Ishikawa (cell line): ENCODE results near the gene CIC.

ENCODE experiments used
- CEBPB ChIP-seq: IDR thresholded peaks from 2 replicates; pipeline ENCODE4 v1.6.1; 2012
- CREB1 ChIP-seq: IDR thresholded peaks from 2 replicates; pipeline ENCODE4 v1.6.1; 2012; ENCODE audit warnings: low read depth
- EP300 ChIP-seq: IDR thresholded peaks from 2 replicates; pipeline ENCODE4 v1.6.1; 2012; ENCODE audit warnings: borderline replicate concordance
- FOXM1 ChIP-seq: IDR thresholded peaks from 2 replicates; pipeline ENCODE4 v1.6.1; 2012; ENCODE audit warnings: low read depth, borderline replicate concordance
- TAF1 ChIP-seq: IDR thresholded peaks from 2 replicates; pipeline ENCODE4 v1.6.1; 2012; ENCODE audit warnings: low read depth, mild to moderate bottlenecking
- TCF12 ChIP-seq: IDR thresholded peaks from 2 replicates; pipeline ENCODE4 v1.6.1; 2012; ENCODE audit warnings: low read depth
- TEAD4 ChIP-seq: IDR thresholded peaks from 2 replicates; pipeline ENCODE4 v1.6.1; 2012
- YY1 ChIP-seq: IDR thresholded peaks from 2 replicates; pipeline ENCODE4 v1.6.1; 2012; ENCODE audit warnings: low read depth
- ZBTB7A ChIP-seq: IDR thresholded peaks from 2 replicates; pipeline ENCODE4 v1.6.1; 2012; ENCODE audit warnings: low read depth
- TF ChIP-seq, protein P1 (sequence below): IDR thresholded peaks from 2 replicates; pipeline ENCODE4 v1.6.1; 2012
- TF ChIP-seq, protein P2 (sequence below): IDR thresholded peaks from 2 replicates; pipeline ENCODE4 v1.6.1; 2012; ENCODE audit warnings: low read depth, mild to moderate bottlenecking

DNA sequence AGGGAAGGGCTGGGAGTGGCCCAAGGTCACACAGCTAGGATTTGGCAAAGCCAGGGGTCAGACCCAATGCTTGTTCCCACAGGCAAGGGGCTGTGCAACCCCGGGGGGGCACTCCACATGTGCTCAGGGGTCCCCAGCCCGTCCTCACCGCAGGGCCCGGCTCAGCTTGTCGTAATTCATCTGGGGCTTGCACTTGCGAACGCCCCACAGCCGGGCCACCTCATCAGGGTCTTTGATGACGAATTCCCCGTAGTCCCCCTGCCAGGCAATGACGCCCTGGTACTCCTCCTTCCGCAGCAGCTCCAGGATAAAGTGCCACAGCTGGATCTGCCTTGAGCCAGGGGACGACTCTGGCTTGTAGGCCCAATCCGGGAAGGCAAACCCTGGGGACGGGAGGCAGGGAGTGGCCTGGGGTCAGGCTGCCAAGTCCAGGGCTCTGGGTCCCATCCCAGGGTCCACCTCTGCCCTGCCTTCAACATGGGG is 18.8 kb upstream of the CIC start:
- no peak for TF ChIP-seq YY1
- no peak for TF ChIP-seq CEBPB
- no peak for TF ChIP-seq TEAD4
- TF ChIP-seq TCF12, result no peak
- TF ChIP-seq TAF1, result no peak
- no peak for TF ChIP-seq CREB1
- no peak for TF ChIP-seq EP300
- no peak for TF ChIP-seq ZBTB7A
- TF ChIP-seq, protein P1, sequence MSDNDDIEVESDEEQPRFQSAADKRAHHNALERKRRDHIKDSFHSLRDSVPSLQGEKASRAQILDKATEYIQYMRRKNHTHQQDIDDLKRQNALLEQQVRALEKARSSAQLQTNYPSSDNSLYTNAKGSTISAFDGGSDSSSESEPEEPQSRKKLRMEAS, result no peak
- TF ChIP-seq, protein P2, sequence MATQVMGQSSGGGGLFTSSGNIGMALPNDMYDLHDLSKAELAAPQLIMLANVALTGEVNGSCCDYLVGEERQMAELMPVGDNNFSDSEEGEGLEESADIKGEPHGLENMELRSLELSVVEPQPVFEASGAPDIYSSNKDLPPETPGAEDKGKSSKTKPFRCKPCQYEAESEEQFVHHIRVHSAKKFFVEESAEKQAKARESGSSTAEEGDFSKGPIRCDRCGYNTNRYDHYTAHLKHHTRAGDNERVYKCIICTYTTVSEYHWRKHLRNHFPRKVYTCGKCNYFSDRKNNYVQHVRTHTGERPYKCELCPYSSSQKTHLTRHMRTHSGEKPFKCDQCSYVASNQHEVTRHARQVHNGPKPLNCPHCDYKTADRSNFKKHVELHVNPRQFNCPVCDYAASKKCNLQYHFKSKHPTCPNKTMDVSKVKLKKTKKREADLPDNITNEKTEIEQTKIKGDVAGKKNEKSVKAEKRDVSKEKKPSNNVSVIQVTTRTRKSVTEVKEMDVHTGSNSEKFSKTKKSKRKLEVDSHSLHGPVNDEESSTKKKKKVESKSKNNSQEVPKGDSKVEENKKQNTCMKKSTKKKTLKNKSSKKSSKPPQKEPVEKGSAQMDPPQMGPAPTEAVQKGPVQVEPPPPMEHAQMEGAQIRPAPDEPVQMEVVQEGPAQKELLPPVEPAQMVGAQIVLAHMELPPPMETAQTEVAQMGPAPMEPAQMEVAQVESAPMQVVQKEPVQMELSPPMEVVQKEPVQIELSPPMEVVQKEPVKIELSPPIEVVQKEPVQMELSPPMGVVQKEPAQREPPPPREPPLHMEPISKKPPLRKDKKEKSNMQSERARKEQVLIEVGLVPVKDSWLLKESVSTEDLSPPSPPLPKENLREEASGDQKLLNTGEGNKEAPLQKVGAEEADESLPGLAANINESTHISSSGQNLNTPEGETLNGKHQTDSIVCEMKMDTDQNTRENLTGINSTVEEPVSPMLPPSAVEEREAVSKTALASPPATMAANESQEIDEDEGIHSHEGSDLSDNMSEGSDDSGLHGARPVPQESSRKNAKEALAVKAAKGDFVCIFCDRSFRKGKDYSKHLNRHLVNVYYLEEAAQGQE, result no peak
- no peak for TF ChIP-seq FOXM1
